ENCODE data around the gene IL12RB2. TPM values are rescaled to one million over a fixed set of nuclear protein-coding genes. Genes with fewer than 3 reads are reported as not detected.

IL12RB2 gene
- total RNA-seq, 1 experiment from 2014 or later: 0.22 TPM

DNA sequence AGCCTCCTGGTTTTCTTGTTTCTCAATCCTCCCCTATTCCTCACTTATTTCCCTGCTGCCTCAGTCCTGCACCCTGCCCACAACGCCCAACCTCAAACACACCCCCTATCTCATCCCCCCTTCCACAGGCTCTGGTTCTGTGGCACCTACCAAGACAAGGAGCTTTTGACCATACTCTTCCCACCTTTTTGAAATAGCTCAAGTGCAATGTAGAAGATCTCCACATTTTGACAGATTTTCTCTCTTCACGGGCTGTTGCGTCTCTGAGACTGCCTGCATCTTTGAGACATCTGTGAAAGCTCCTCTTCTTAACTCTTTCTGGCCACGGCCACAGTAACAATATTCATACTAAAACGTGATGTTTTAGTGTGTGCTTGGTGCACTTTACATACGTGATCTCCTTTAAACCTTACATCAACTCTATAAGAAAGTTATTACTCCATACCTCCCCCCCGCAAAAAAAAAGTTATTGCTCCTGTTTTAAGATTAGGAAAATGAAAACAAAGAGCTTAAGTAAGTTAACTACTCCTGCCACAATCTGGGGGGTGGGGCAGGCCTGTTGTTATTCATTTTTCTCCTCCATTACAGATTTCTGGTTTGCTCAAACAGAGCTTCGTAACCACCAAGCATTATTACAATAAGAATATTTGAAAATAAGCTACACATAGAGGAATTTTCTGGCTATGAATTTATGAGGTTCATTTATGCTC, 124.4 kb downstream of the IL12RB2 start:
- POLR2A ChIA-PET: interaction anchor here (0.7 to 1.0 kb wide), 3 partner anchors 16 to 81 kb away, joined by 3 read pairs; no protein-coding TSS in a partner anchor
- Histone ChIP-seq H2AFZ (ENCODE audit: low read depth, low read length, poor library complexity, severe bottlenecking) (no peak overlapping the region), H3K4me3 (replicated peaks in 1 of 2; ENCODE audit: low read depth in 1 of 2, low read length in 2 of 2) (no peak overlapping the region), H3K36me3 (ENCODE audit: control insufficient read depth in 1 of 2, insufficient read depth in 2 of 2, low read length in 2 of 2) (peaks cover 8 to 26% of the 10 kb centered on the region in 2 experiments; a peak in 3 of 4 replicates), H3K9me3 (ENCODE audit: control insufficient read depth in 1 of 2, insufficient read depth in 1 of 2, low read depth in 1 of 2, low read length in 2 of 2) (no peaks in the 10 kb centered on the region), H3K79me2 (ENCODE audit: insufficient read depth, low read length) (peaks cover 32% of the 10 kb centered on the region), H3K4me2 (ENCODE audit: low read length) (peak overlapping the region; percentile 92), H3K9me2 (ENCODE audit: insufficient read depth) (no peaks in the 10 kb centered on the region), H4K20me1 (ENCODE audit: insufficient read depth) (peaks cover 20% of the 10 kb centered on the region), H3K27ac (ENCODE audit: low read depth, low read length) (no peak overlapping the region), H3K4me1 (ENCODE audit: control insufficient read depth in 1 of 2, insufficient read depth in 2 of 2, low read length in 2 of 2) (peaks cover 9 to 35% of the 10 kb centered on the region in 2 experiments; a peak in 3 of 4 replicates), H3K27me3 (ENCODE audit: insufficient read depth, low read length) (no peaks in the 10 kb centered on the region), H3K9ac (ENCODE audit: low read length) (peak overlapping the region; percentile 97; the same call in 1 of the 2 replicates)
- intact Hi-C loops (cut with micrococcal nuclease): no loop called here
- DNase-seq (ENCODE audit: low read depth, low spot score): no peak
- RAD21 ChIA-PET (ENCODE audit: low non-redundant PET in 1 of 2, low total read pairs in 2 of 2, uncharacterized antibody in 2 of 2, unreplicated experiment in 2 of 2): interaction anchor here in 1 of 2 experiments (0.6 kb wide), 1 partner anchor 86 kb away, joined by 5 read pairs; no protein-coding TSS in a partner anchor
- TF ChIP-seq RAD21 (IDR thresholded peaks at IDR 0.05; ENCODE audit: low read depth) (no peak), TCF7L2 (IDR thresholded peaks at IDR 0.05; ENCODE audit: borderline replicate concordance, extremely low read depth, insufficient read depth, insufficient read length) (no peak), CEBPB (IDR thresholded peaks at IDR 0.05; ENCODE audit: low read depth) (no peak), SP1 (IDR thresholded peaks at IDR 0.05; ENCODE audit: low read depth) (no peak), EGR1 (IDR thresholded peaks at IDR 0.05; ENCODE audit: low read depth) (no peak), ZNF274 (IDR thresholded peaks at IDR 0.05; ENCODE audit: low read depth, low read length) (no peak), SRF (IDR thresholded peaks at IDR 0.05; ENCODE audit: low read depth) (no peak), FOSL1 (IDR thresholded peaks at IDR 0.05; ENCODE audit: low read depth) (no peak), ELF1 (IDR thresholded peaks at IDR 0.05; ENCODE audit: borderline replicate concordance, low read depth) (no peak), EZH2 (IDR thresholded peaks at IDR 0.05) (no peak), POLR2AphosphoS5 (IDR thresholded peaks at IDR 0.05; ENCODE audit: low read depth, low read length) (no peak), CBX3 (IDR thresholded peaks at IDR 0.05; ENCODE audit: low read depth) (no peak), JUND (IDR thresholded peaks at IDR 0.05) (no peak)
- TF ChIP-seq, protein P1, sequence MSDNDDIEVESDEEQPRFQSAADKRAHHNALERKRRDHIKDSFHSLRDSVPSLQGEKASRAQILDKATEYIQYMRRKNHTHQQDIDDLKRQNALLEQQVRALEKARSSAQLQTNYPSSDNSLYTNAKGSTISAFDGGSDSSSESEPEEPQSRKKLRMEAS (IDR thresholded peaks at IDR 0.05): no peak
- TF ChIP-seq, protein P2, sequence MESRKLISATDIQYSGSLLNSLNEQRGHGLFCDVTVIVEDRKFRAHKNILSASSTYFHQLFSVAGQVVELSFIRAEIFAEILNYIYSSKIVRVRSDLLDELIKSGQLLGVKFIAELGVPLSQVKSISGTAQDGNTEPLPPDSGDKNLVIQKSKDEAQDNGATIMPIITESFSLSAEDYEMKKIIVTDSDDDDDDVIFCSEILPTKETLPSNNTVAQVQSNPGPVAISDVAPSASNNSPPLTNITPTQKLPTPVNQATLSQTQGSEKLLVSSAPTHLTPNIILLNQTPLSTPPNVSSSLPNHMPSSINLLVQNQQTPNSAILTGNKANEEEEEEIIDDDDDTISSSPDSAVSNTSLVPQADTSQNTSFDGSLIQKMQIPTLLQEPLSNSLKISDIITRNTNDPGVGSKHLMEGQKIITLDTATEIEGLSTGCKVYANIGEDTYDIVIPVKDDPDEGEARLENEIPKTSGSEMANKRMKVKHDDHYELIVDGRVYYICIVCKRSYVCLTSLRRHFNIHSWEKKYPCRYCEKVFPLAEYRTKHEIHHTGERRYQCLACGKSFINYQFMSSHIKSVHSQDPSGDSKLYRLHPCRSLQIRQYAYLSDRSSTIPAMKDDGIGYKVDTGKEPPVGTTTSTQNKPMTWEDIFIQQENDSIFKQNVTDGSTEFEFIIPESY (IDR thresholded peaks at IDR 0.05; ENCODE audit: extremely low read depth, insufficient replicate concordance, low read length): no peak
- TF ChIP-seq, protein P3, sequence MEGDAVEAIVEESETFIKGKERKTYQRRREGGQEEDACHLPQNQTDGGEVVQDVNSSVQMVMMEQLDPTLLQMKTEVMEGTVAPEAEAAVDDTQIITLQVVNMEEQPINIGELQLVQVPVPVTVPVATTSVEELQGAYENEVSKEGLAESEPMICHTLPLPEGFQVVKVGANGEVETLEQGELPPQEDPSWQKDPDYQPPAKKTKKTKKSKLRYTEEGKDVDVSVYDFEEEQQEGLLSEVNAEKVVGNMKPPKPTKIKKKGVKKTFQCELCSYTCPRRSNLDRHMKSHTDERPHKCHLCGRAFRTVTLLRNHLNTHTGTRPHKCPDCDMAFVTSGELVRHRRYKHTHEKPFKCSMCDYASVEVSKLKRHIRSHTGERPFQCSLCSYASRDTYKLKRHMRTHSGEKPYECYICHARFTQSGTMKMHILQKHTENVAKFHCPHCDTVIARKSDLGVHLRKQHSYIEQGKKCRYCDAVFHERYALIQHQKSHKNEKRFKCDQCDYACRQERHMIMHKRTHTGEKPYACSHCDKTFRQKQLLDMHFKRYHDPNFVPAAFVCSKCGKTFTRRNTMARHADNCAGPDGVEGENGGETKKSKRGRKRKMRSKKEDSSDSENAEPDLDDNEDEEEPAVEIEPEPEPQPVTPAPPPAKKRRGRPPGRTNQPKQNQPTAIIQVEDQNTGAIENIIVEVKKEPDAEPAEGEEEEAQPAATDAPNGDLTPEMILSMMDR (IDR thresholded peaks at IDR 0.05 in 2 of 3, conservative IDR thresholded peaks at IDR 0.05 in 1 of 3; ENCODE audit: borderline replicate concordance in 1 of 3, insufficient read depth in 1 of 3, low read depth in 2 of 3, low read length in 2 of 3): no peak
- TF ChIP-seq, protein P4, sequence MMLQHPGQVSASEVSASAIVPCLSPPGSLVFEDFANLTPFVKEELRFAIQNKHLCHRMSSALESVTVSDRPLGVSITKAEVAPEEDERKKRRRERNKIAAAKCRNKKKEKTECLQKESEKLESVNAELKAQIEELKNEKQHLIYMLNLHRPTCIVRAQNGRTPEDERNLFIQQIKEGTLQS (IDR thresholded peaks at IDR 0.05): no peak
- TF ChIP-seq, protein P5, sequence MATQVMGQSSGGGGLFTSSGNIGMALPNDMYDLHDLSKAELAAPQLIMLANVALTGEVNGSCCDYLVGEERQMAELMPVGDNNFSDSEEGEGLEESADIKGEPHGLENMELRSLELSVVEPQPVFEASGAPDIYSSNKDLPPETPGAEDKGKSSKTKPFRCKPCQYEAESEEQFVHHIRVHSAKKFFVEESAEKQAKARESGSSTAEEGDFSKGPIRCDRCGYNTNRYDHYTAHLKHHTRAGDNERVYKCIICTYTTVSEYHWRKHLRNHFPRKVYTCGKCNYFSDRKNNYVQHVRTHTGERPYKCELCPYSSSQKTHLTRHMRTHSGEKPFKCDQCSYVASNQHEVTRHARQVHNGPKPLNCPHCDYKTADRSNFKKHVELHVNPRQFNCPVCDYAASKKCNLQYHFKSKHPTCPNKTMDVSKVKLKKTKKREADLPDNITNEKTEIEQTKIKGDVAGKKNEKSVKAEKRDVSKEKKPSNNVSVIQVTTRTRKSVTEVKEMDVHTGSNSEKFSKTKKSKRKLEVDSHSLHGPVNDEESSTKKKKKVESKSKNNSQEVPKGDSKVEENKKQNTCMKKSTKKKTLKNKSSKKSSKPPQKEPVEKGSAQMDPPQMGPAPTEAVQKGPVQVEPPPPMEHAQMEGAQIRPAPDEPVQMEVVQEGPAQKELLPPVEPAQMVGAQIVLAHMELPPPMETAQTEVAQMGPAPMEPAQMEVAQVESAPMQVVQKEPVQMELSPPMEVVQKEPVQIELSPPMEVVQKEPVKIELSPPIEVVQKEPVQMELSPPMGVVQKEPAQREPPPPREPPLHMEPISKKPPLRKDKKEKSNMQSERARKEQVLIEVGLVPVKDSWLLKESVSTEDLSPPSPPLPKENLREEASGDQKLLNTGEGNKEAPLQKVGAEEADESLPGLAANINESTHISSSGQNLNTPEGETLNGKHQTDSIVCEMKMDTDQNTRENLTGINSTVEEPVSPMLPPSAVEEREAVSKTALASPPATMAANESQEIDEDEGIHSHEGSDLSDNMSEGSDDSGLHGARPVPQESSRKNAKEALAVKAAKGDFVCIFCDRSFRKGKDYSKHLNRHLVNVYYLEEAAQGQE (IDR thresholded peaks at IDR 0.05; ENCODE audit: low read depth): no peak
- CTCF ChIA-PET: interaction anchor here (1.9 kb wide), 1 partner anchor 328 kb away, joined by 4 read pairs; no protein-coding TSS in a partner anchor
- no peak for ATAC-seq
- no TSS peak for BruUV-seq (replicated peaks)
